SK-N-SH (cell line): ENCODE measurements around the gene PEA15.

Experiments
- CTCF ChIP-seq: fragments of 200-600 bp; sonication (generic); IDR thresholded peaks from 2 replicates; pipeline ENCODE4 v1.6.1; 2017; ENCODE audit warnings: antibody characterized with exemption, mild to moderate bottlenecking, moderate library complexity
- POLR2AphosphoS5 ChIP-seq: IDR thresholded peaks from 2 replicates; pipeline ENCODE4 v1.6.1; 2012; ENCODE audit warnings: low read depth, low read length
- TF ChIP-seq, protein P1 (sequence below): IDR thresholded peaks from 2 replicates; pipeline ENCODE4 v1.4.0; 2012; ENCODE audit warnings: low read depth

DNA sequence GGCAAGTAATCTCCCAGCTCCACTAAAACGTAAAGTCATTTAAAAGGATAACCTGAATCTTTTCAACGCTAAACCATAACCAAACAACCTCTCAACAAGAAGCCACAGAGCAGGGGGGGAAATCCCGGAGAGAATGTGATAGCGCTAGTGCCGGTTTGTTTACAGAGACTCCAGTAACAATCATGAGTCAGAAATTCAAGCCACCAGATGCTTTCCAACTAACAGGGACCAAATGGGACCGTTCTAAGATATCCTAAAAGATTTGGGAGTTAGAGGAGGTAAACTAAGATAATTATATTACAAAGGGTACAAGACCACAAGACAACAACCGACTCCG lies 56.3 kb downstream of the PEA15 start:
- no peak for TF ChIP-seq CTCF
- TF ChIP-seq, protein P1, sequence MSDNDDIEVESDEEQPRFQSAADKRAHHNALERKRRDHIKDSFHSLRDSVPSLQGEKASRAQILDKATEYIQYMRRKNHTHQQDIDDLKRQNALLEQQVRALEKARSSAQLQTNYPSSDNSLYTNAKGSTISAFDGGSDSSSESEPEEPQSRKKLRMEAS: 0 out of 2 replicates have a peak, but pooled peaks have one; percentile 14
- TF ChIP-seq POLR2AphosphoS5: no peak
